ENCODE data around the gene LGALSL.

The LGALSL gene

GRCh38 chr2:64493788-64494187 is 39.8 kb downstream of the LGALSL start:
- TF ChIP-seq EZH2 (optimal IDR thresholded peaks at IDR 0.05; ENCODE audit: low read depth, low read length) (no peak), CTCF (IDR thresholded peaks at IDR 0.05; ENCODE audit: low read length) (no peak)
- H3K9ac ChIP-seq (ENCODE audit: low read length): no peak overlapping the region
- H3K9me2 ChIP-seq (replicated peaks; ENCODE audit: insufficient read depth, low read length): no peaks in the 10 kb centered on the region
- H3K36me3 ChIP-seq (replicated peaks; ENCODE audit: insufficient read depth, low read length): no peaks in the 10 kb centered on the region
- H3F3A ChIP-seq (ENCODE audit: insufficient read depth, low read length): no peaks in the 10 kb centered on the region
- H3K4me3 ChIP-seq (ENCODE audit: low read length): no peak overlapping the region
- H4K20me1 ChIP-seq (ENCODE audit: insufficient read depth, low read length): no peaks in the 10 kb centered on the region
- DNase-seq: no peak
- no peak overlapping the region for H3K4me2 ChIP-seq (ENCODE audit: low read depth, low read length)
- H3K4me1 ChIP-seq (ENCODE audit: low read length): peaks cover 12% of the 10 kb centered on the region
- H3K9me3 ChIP-seq (replicated peaks; ENCODE audit: insufficient read depth, low read length): no peaks in the 10 kb centered on the region
- H2AFZ ChIP-seq (ENCODE audit: low read length): no peak overlapping the region
- no peak overlapping the region for H3K27ac ChIP-seq (ENCODE audit: low read length)
- H3K27me3 ChIP-seq (replicated peaks; ENCODE audit: insufficient read depth, low read length): no peaks in the 10 kb centered on the region
- no peaks in the 10 kb centered on the region for H3K79me2 ChIP-seq (ENCODE audit: low read length)

DNA sequence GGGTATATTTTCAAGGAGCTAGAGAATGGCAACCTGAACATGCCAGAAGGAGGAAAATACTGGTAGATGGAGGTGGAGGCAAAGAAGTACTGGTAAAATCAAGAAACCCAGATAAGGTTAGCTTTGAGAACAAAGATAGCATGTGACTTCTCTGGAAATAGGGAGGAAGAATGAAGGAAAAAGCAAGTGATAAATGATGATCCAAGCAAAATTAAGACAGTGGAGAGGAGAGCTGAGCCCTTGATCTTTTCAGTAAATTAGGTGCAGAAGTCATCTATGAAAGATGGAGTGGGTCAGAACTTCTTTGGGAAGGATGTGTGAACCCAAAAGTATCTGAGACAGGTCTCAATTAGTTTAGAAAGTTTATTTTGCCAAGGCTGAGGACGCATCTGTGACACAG is 44.5 kb downstream of the LGALSL start:
- no peak overlapping the region for H3K4me2 ChIP-seq (ENCODE audit: low read depth, low read length)
- H3K79me2 ChIP-seq (ENCODE audit: low read length): no peaks in the 10 kb centered on the region
- H3K4me3 ChIP-seq (ENCODE audit: low read length): no peak overlapping the region
- no peak overlapping the region for H3K27ac ChIP-seq (ENCODE audit: low read length)
- no peaks in the 10 kb centered on the region for H4K20me1 ChIP-seq (ENCODE audit: insufficient read depth, low read length)
- no peaks in the 10 kb centered on the region for H3K27me3 ChIP-seq (replicated peaks; ENCODE audit: insufficient read depth, low read length)
- no peaks in the 10 kb centered on the region for H3K9me2 ChIP-seq (replicated peaks; ENCODE audit: insufficient read depth, low read length)
- no peaks in the 10 kb centered on the region for H3K9me3 ChIP-seq (replicated peaks; ENCODE audit: insufficient read depth, low read length)
- H3K4me1 ChIP-seq (ENCODE audit: low read length): no peaks in the 10 kb centered on the region
- H3K36me3 ChIP-seq (replicated peaks; ENCODE audit: insufficient read depth, low read length): no peaks in the 10 kb centered on the region
- TF ChIP-seq EZH2 (optimal IDR thresholded peaks at IDR 0.05; ENCODE audit: low read depth, low read length): no peak
- TF ChIP-seq EZH2phosphoT487 (IDR thresholded peaks at IDR 0.05; ENCODE audit: low read length): no peak
- no peak for TF ChIP-seq CTCF (IDR thresholded peaks at IDR 0.05; ENCODE audit: low read length)
- DNase-seq: no peak
- no peak overlapping the region for H2AFZ ChIP-seq (ENCODE audit: low read length)
- no peaks in the 10 kb centered on the region for H3F3A ChIP-seq (ENCODE audit: insufficient read depth, low read length)
- no peak overlapping the region for H3K9ac ChIP-seq (ENCODE audit: low read length)

GRCh38 chr2:64500549-64500948 is 46.6 kb downstream of the LGALSL start:
- Histone ChIP-seq H3F3A (ENCODE audit: insufficient read depth, low read length) (no peaks in the 10 kb centered on the region), H3K9ac (ENCODE audit: low read length) (no peak overlapping the region), H4K20me1 (ENCODE audit: insufficient read depth, low read length) (no peaks in the 10 kb centered on the region), H3K27ac (ENCODE audit: low read length) (no peak overlapping the region), H3K36me3 (replicated peaks; ENCODE audit: insufficient read depth, low read length) (no peaks in the 10 kb centered on the region), H3K27me3 (replicated peaks; ENCODE audit: insufficient read depth, low read length) (no peaks in the 10 kb centered on the region), H2AFZ (ENCODE audit: low read length) (no peak overlapping the region), H3K9me3 (replicated peaks; ENCODE audit: insufficient read depth, low read length) (no peaks in the 10 kb centered on the region), H3K4me1 (ENCODE audit: low read length) (no peaks in the 10 kb centered on the region), H3K4me2 (ENCODE audit: low read depth, low read length) (no peak overlapping the region), H3K9me2 (replicated peaks; ENCODE audit: insufficient read depth, low read length) (no peaks in the 10 kb centered on the region), H3K79me2 (ENCODE audit: low read length) (no peaks in the 10 kb centered on the region), H3K4me3 (ENCODE audit: low read length) (no peak overlapping the region)
- no peak for DNase-seq
- TF ChIP-seq CTCF (IDR thresholded peaks at IDR 0.05; ENCODE audit: low read length) (no peak), EZH2 (optimal IDR thresholded peaks at IDR 0.05; ENCODE audit: low read depth, low read length) (no peak), EZH2phosphoT487 (IDR thresholded peaks at IDR 0.05; ENCODE audit: low read length) (no peak)
